ENCODE measurements around the gene MACO1. TPM values are rescaled to one million over a fixed set of nuclear protein-coding genes. Genes with fewer than 3 reads are reported as not detected.

The MACO1 gene
- total and polyA plus RNA-seq, 10 of the 15 experiments (the other 5 are each of a cell fraction or from before 2014, with no cell fraction given), result 3.2 to 19.8 (median 10.3) TPM

DNA sequence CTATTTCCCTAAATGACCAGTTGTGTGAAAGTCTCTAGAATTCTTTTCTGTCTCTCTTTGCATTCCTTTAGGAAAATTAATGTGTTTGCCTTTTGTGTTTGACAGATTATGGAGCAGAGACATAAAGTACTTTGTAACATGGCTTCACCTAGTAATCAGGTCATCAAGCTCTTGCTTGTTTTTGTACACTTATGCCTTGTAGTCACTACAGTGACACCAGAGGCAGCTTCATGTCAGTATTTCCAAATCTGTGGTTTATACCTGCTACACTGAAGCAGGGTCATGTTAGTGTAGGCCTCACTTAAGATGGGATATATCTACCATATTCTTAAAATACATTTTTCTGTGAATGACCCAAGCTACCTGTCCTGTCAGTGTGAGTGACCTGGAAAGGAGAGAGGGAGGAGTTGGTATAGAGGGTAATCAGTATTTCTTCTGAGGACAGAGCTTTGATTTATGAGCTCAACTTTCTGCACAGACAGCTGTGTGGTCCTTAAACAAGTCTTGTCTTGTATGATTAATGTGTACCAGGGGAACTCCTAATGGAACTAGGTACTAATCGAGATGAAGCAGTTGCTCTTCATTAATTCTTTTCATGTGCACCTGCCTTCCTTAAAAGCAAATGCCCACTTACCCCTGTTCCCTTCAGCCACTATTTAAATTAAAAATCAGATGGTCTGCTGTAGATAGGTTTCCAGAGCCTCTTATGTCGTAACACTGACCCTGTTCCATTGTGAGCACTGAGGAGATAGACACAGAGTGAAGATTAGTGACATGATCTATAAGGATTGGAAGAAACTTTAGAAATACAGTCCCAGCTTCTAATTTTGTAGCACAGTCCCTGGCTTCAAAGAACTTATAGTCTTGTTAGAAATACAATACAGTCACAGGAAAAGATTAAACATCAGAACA lies 45.7 kb downstream of the MACO1 start:
- no peaks in the 10 kb centered on the region for H3K9me3 ChIP-seq (replicated peaks; ENCODE audit: control insufficient read depth, insufficient read depth, low read length)
- H3K36me3 ChIP-seq (ENCODE audit: control insufficient read depth in 2 of 2, insufficient read depth in 2 of 2, low read length in 1 of 2), result peaks cover 0 to 8% of the 10 kb centered on the region in 2 experiments; a peak in 2 of 4 replicates
- H3K4me3 ChIP-seq, result no peak overlapping the region
- ChIA-PET SMC1A (ENCODE audit: uncharacterized antibody, unreplicated experiment) (interaction anchor here (0.8 to 6.5 kb wide), 17 partner anchors 9 to 133 kb away, joined by 3 to 78 read pairs (median 6); partner anchors contain the start of gene MACO1), POLR2A (interaction anchor here (1.0 to 4.7 kb wide), 5 partner anchors 10 to 45 kb away, joined by 4 to 54 read pairs (median 17); partner anchors contain the start of gene MACO1), RAD21 (ENCODE audit: unreplicated experiment) (interaction anchor here (1.3 to 5.5 kb wide), 10 partner anchors 9 to 135 kb away, joined by 3 to 56 read pairs (median 10); no protein-coding TSS in a partner anchor), CTCF (interaction anchor here (1.1 to 6.3 kb wide), 11 partner anchors 9 to 420 kb away, joined by 3 to 79 read pairs (median 5); no protein-coding TSS in a partner anchor)
- peak; percentile 26 for DNase-seq (ENCODE audit: low read depth, low spot score)
- 27% methylated on average over 2 of the region's 2 CpGs for WGBS (ENCODE audit: insufficient coverage, insufficient replicate concordance, low lambda C conversion rate, missing lambda C conversion rate)
- no peaks in the 10 kb centered on the region for H4K20me1 ChIP-seq (ENCODE audit: control insufficient read depth, insufficient read depth)
- no peak overlapping the region for H3K4me2 ChIP-seq (ENCODE audit: control insufficient read depth, insufficient read depth)
- ATAC-seq, result peak; percentile 55
- peak overlapping the region; percentile 13; the same call in 1 of the 2 replicates for H3K27ac ChIP-seq (ENCODE audit: control insufficient read depth, insufficient read depth)
- in situ Hi-C loops (cut with MboI), result no loop called here
- peaks cover 12% of the 10 kb centered on the region for H3K79me2 ChIP-seq (ENCODE audit: control insufficient read depth, insufficient read depth, low read length)
- no peaks in the 10 kb centered on the region for H3K27me3 ChIP-seq (replicated peaks in 1 of 2; ENCODE audit: control insufficient read depth in 2 of 2, insufficient read depth in 2 of 2, low read length in 1 of 2)
- intact Hi-C loops (cut with micrococcal nuclease; ENCODE audit: unreplicated experiment), result loop anchor here (2.0 kb wide), 1 partner anchor 46 kb away; the partner anchor contains the start of gene MACO1
- H3K9ac ChIP-seq (ENCODE audit: control insufficient read depth, insufficient read depth, low read length), result no peak overlapping the region
- H3K4me1 ChIP-seq (ENCODE audit: control insufficient read depth, insufficient read depth, low read length), result peaks cover 13% of the 10 kb centered on the region
- H2AFZ ChIP-seq (ENCODE audit: control insufficient read depth, low read depth, low read length), result no peak overlapping the region
- BruUV-seq (replicated peaks), result no TSS peak
- FAIRE-seq, result no peak
- peak; percentile 55 to 60; a peak in 2 of 4 replicates for TF ChIP-seq IKZF2 (IDR thresholded peaks at IDR 0.05)
- TF ChIP-seq NFIC (IDR thresholded peaks at IDR 0.05; ENCODE audit: low read depth, low read length), result peak; percentile 51; the same call in 1 of the 2 replicates
- TF ChIP-seq ZNF592 (IDR thresholded peaks at IDR 0.05), result no peak
- peak in 1 of 2 experiments; percentile 43; a peak in 1 of 4 replicates for TF ChIP-seq BHLHE40 (IDR thresholded peaks at IDR 0.05; ENCODE audit: borderline replicate concordance in 1 of 2, low read depth in 2 of 2, low read length in 1 of 2)
- TF ChIP-seq DPF2 (IDR thresholded peaks at IDR 0.05), result peak; percentile 68; the same call in 1 of the 2 replicates
- TF ChIP-seq ATF7 (IDR thresholded peaks at IDR 0.05; ENCODE audit: low read depth), result peak; percentile 83
- TF ChIP-seq MTA2 (IDR thresholded peaks at IDR 0.05; ENCODE audit: low read depth), result peak; percentile 81
- peak; percentile 89 for TF ChIP-seq ZNF24 (IDR thresholded peaks at IDR 0.05)
- no peak for TF ChIP-seq EZH2 (IDR thresholded peaks at IDR 0.05; ENCODE audit: borderline replicate concordance, control insufficient read depth, low read depth, low read length)
- TF ChIP-seq TCF12 (IDR thresholded peaks at IDR 0.05; ENCODE audit: low read depth, low read length), result peak; percentile 57; the same call in 1 of the 2 replicates
- TF ChIP-seq, protein P1, sequence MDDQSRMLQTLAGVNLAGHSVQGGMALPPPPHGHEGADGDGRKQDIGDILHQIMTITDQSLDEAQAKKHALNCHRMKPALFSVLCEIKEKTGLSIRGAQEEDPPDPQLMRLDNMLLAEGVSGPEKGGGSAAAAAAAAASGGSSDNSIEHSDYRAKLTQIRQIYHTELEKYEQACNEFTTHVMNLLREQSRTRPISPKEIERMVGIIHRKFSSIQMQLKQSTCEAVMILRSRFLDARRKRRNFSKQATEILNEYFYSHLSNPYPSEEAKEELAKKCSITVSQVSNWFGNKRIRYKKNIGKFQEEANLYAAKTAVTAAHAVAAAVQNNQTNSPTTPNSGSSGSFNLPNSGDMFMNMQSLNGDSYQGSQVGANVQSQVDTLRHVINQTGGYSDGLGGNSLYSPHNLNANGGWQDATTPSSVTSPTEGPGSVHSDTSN (IDR thresholded peaks at IDR 0.05; ENCODE audit: insufficient replicate concordance, low read depth, low read length), result peak; percentile 82
- no peak for TF ChIP-seq SMAD5 (IDR thresholded peaks at IDR 0.05; ENCODE audit: low read depth)
- TF ChIP-seq, protein P2, sequence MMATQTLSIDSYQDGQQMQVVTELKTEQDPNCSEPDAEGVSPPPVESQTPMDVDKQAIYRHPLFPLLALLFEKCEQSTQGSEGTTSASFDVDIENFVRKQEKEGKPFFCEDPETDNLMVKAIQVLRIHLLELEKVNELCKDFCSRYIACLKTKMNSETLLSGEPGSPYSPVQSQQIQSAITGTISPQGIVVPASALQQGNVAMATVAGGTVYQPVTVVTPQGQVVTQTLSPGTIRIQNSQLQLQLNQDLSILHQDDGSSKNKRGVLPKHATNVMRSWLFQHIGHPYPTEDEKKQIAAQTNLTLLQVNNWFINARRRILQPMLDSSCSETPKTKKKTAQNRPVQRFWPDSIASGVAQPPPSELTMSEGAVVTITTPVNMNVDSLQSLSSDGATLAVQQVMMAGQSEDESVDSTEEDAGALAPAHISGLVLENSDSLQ (IDR thresholded peaks at IDR 0.05), result peak; percentile 87
- TF ChIP-seq BCL11A (IDR thresholded peaks at IDR 0.05; ENCODE audit: low read depth, low read length), result peak; percentile 58; the same call in 1 of the 2 replicates
